GM23248 (cell line): ENCODE measurements around the gene SEMA5A. TPM values are rescaled to one million over a fixed set of nuclear protein-coding genes. Genes with fewer than 3 reads are reported as not detected.

Experiments
- DNase-seq: peaks from one replicate; pipeline ENCODE4 v3.0.0-alpha.2; 2015
- H2AFZ ChIP-seq: fragments of 200-600 bp; sonication (generic); 2 replicates; pipeline ENCODE4 v1.6.1; 2016; ENCODE audit warnings: antibody characterized with exemption
- H3F3A ChIP-seq: fragments of 200-600 bp; sonication (generic); 2 replicates; pipeline ENCODE4 v1.6.1; 2016; ENCODE audit warnings: mild to moderate bottlenecking, antibody characterized with exemption, mixed run types; ENCODE audit not compliant: insufficient read depth
- H3K27ac ChIP-seq: fragments of 200-600 bp; sonication (generic); 2 replicates; pipeline ENCODE4 v1.5.1; 2016; ENCODE audit warnings: mild to moderate bottlenecking
- H3K27me3 ChIP-seq: fragments of 200-600 bp; sonication (generic); replicated peaks from 2 replicates; pipeline ENCODE4 v1.6.1; 2016; ENCODE audit warnings: mild to moderate bottlenecking; ENCODE audit not compliant: insufficient read depth
- H3K36me3 ChIP-seq: fragments of 200-600 bp; sonication (generic); 2 replicates; pipeline ENCODE4 v1.6.1; 2016; ENCODE audit warnings: low read depth, mild to moderate bottlenecking
- H3K4me1 ChIP-seq: fragments of 200-600 bp; sonication (generic); 2 replicates; pipeline ENCODE4 v1.6.1; 2016; ENCODE audit warnings: mild to moderate bottlenecking; ENCODE audit not compliant: insufficient read depth
- H3K4me2 ChIP-seq: fragments of 200-600 bp; sonication (generic); one replicate; pipeline ENCODE4 v1.6.1; 2016; ENCODE audit warnings: mild to moderate bottlenecking; ENCODE audit not compliant: unreplicated experiment
- H3K4me3 ChIP-seq: fragments of 200-600 bp; sonication (generic); 2 replicates; pipeline ENCODE4 v1.5.1; 2016; ENCODE audit warnings: mild to moderate bottlenecking
- H3K79me2 ChIP-seq: fragments of 200-600 bp; sonication (generic); 2 replicates; pipeline ENCODE4 v1.6.1; 2016; ENCODE audit warnings: mild to moderate bottlenecking; ENCODE audit not compliant: insufficient read depth
- H3K9ac ChIP-seq: fragments of 200-600 bp; sonication (generic); 2 replicates; pipeline ENCODE4 v1.6.1; 2016; ENCODE audit warnings: mild to moderate bottlenecking
- H3K9me2 ChIP-seq: fragments of 200-600 bp; sonication (generic); 2 replicates; pipeline ENCODE4 v1.6.1; 2016; ENCODE audit warnings: mixed run types, mild to moderate bottlenecking, moderate library complexity; ENCODE audit not compliant: insufficient read depth
- H3K9me3 ChIP-seq: fragments of 200-600 bp; sonication (generic); one replicate; pipeline ENCODE4 v1.6.1; 2017; ENCODE audit warnings: low read depth
- H4K20me1 ChIP-seq: fragments of 200-600 bp; sonication (generic); 2 replicates; pipeline ENCODE4 v1.6.0; 2016; ENCODE audit not compliant: insufficient read depth
- EZH2 ChIP-seq: fragments of 200-600 bp; sonication (generic); IDR thresholded peaks from 2 replicates; pipeline ENCODE4 v1.6.1; 2018; ENCODE audit warnings: antibody characterized with exemption, mild to moderate bottlenecking; ENCODE audit not compliant: insufficient read depth, poor library complexity, severe bottlenecking
- EZH2phosphoT487 ChIP-seq: fragments of 200-600 bp; sonication (generic); IDR thresholded peaks from 2 replicates; pipeline ENCODE4 v1.6.1; 2018; ENCODE audit warnings: antibody characterized with exemption, moderate library complexity, mild to moderate bottlenecking, low read depth; ENCODE audit not compliant: insufficient read depth
- WGBS, 2 experiments: methylation state at CpG; one replicate each; pipeline ENCODE4 v1.1.6; 2015 to 2017; ENCODE audit warnings: low lambda C conversion rate in 2 of 2, low coverage in 1 of 2; ENCODE audit errors: missing lambda C conversion rate in 2 of 2; 5-methylcytosine and 5-hydroxymethylcytosine counted together
- in situ Hi-C: fragments of 300-500 bp; cut with MboI; formaldehyde crosslinking; loops from 2 replicates; pipeline ENCODE4 v1.15.0; 2020
- polyA plus RNA-seq: library from polyadenylated mRNA; unstranded; fragments of >200 nt; fragmentation: Nextera tagmentation; extraction: Ambion mirVana; gene quantifications from 2 replicates; pipeline ENCODE4 v1.2.1, GENCODE V29; 2016
- total RNA-seq: library from RNA; depleted of rRNA; stranded (reverse); fragments of >200 nt; shearing (Covaris generic); gene quantifications from 2 replicates; pipeline ENCODE4 v1.2.3, GENCODE V29; 2014

The SEMA5A gene
- total and polyA plus RNA-seq, 2 experiments from 2014 or later: 33.5 to 38.2 TPM

- Histone ChIP-seq H3K36me3 (no peaks in the 10 kb centered on the region), H3F3A (no peaks in the 10 kb centered on the region), H2AFZ (no peak overlapping the region), H3K9ac (no peak overlapping the region), H4K20me1 (no peaks in the 10 kb centered on the region), H3K4me3 (no peak overlapping the region), H3K27me3 (no peaks in the 10 kb centered on the region), H3K79me2 (no peaks in the 10 kb centered on the region), H3K27ac (no peak overlapping the region), H3K9me3 (no peaks in the 10 kb centered on the region), H3K4me2 (no peak overlapping the region), H3K4me1 (peaks cover 8% of the 10 kb centered on the region; the same call in 1 of the 2 replicates), H3K9me2 (no peaks in the 10 kb centered on the region)
- DNase-seq: no peak
- TF ChIP-seq EZH2 (no peak), EZH2phosphoT487 (no peak)
- in situ Hi-C loops: loop anchor here (10.0 kb wide), 1 partner anchor 446 kb away; no protein-coding TSS in a partner anchor
- WGBS, 2 experiments: 80 to 83% methylated on average over 2 of the region's 2 CpGs
Measured at GRCh38 chr5:9201011-9201410, 344.9 kb downstream of the SEMA5A start.

- H3K36me3 ChIP-seq: no peaks in the 10 kb centered on the region
- no peak overlapping the region for H3K4me3 ChIP-seq
- H3K9me3 ChIP-seq: no peaks in the 10 kb centered on the region
- no peaks in the 10 kb centered on the region for H3K9me2 ChIP-seq
- no peak overlapping the region for H2AFZ ChIP-seq
- 98% methylated on average over 3 of the region's 3 CpGs for WGBS, 2 experiments
- in situ Hi-C loops: no loop called here
- no peaks in the 10 kb centered on the region for H3K79me2 ChIP-seq
- no peak overlapping the region for H3K4me2 ChIP-seq
- peaks cover 14% of the 10 kb centered on the region for H3F3A ChIP-seq
- no peak overlapping the region for H3K9ac ChIP-seq
- peaks cover 22% of the 10 kb centered on the region for H3K4me1 ChIP-seq
- TF ChIP-seq EZH2: no peak
- no peak for TF ChIP-seq EZH2phosphoT487
- H3K27ac ChIP-seq: no peak overlapping the region
- DNase-seq: peak; percentile 35
- H4K20me1 ChIP-seq: no peaks in the 10 kb centered on the region
- no peaks in the 10 kb centered on the region for H3K27me3 ChIP-seq
Measured at GRCh38 chr5:9198394-9198793, 347.5 kb downstream of the SEMA5A start.

GRCh38 chr5:9197881-9198260 lies 348.0 kb downstream of the SEMA5A start:
- Histone ChIP-seq H3K27ac (no peak overlapping the region), H3K79me2 (no peaks in the 10 kb centered on the region), H3F3A (peaks cover 14% of the 10 kb centered on the region), H3K36me3 (no peaks in the 10 kb centered on the region), H3K4me3 (no peak overlapping the region), H4K20me1 (no peaks in the 10 kb centered on the region), H3K4me1 (peaks cover 22% of the 10 kb centered on the region), H3K9me2 (no peaks in the 10 kb centered on the region), H2AFZ (no peak overlapping the region), H3K9ac (no peak overlapping the region), H3K27me3 (no peaks in the 10 kb centered on the region), H3K9me3 (no peaks in the 10 kb centered on the region), H3K4me2 (no peak overlapping the region)
- in situ Hi-C loops: no loop called here
- 0 to 21% methylated on average over 1 of the region's 1 CpG for WGBS, 2 experiments
- peak; percentile 43 for DNase-seq
- no peak for TF ChIP-seq EZH2phosphoT487

GRCh38 chr5:9196403-9197227 lies 349.3 kb downstream of the SEMA5A start:
- Histone ChIP-seq H4K20me1 (no peaks in the 10 kb centered on the region), H3K9me2 (no peaks in the 10 kb centered on the region), H3K27me3 (no peaks in the 10 kb centered on the region), H2AFZ (no peak overlapping the region), H3K36me3 (no peaks in the 10 kb centered on the region), H3K79me2 (no peaks in the 10 kb centered on the region), H3K4me3 (no peak overlapping the region), H3K9ac (no peak overlapping the region), H3F3A (peaks cover 14% of the 10 kb centered on the region), H3K27ac (no peak overlapping the region), H3K4me1 (peaks cover 22% of the 10 kb centered on the region), H3K9me3 (no peaks in the 10 kb centered on the region), H3K4me2 (no peak overlapping the region)
- 79 to 81% methylated on average over 13 of the region's 13 CpGs for WGBS, 2 experiments
- in situ Hi-C loops: no loop called here
- peak; percentile 78 for DNase-seq
- TF ChIP-seq EZH2phosphoT487: no peak
- TF ChIP-seq EZH2: no peak
